GM18499 (cell line): ENCODE measurements around the gene MAN1B1.

Source experiments
- ATAC-seq: cut with Tn5 transposase; IDR thresholded peaks from one replicate; pipeline ENCODE4 v1.9.1; 2021; ENCODE audit warnings: moderate number of reproducible peaks; ENCODE audit not compliant: insufficient read depth, unreplicated experiment

Gene MAN1B1

GRCh38 chr9:137082925-137083290 is 3.9 kb upstream of the MAN1B1 start:
- no peak for ATAC-seq

GRCh38 chr9:137083394-137084004 is 3.3 kb upstream of the MAN1B1 start:
- ATAC-seq, result no peak

- ATAC-seq, result no peak
These were observed 2.3 kb upstream of the MAN1B1 start for GRCh38 chr9:137084526-137084925.

GRCh38 chr9:137085920-137086530 is 760 bp upstream of the MAN1B1 start:
- ATAC-seq, result peak; percentile 2

GRCh38 chr9:137087409-137087925 is 682 bp downstream of the MAN1B1 start:
- ATAC-seq, result no peak

GRCh38 chr9:137088121-137088520 is 1.3 kb downstream of the MAN1B1 start:
- no peak for ATAC-seq

GRCh38 chr9:137089232-137089947 is 2.6 kb downstream of the MAN1B1 start:
- ATAC-seq, result no peak

GRCh38 chr9:137095664-137096517 is 9.1 kb downstream of the MAN1B1 start:
- ATAC-seq, result peak; percentile 50

GRCh38 chr9:137096785-137097546 is 10.2 kb downstream of the MAN1B1 start:
- ATAC-seq, result no peak

GRCh38 chr9:137097761-137098462 is 11.1 kb downstream of the MAN1B1 start:
- no peak for ATAC-seq

GRCh38 chr9:137099231-137099630 is 12.4 kb downstream of the MAN1B1 start:
- ATAC-seq, result no peak

GRCh38 chr9:137103206-137103999 is 16.6 kb downstream of the MAN1B1 start:
- no peak for ATAC-seq

GRCh38 chr9:137105814-137106661 is 19.3 kb downstream of the MAN1B1 start:
- ATAC-seq, result no peak

GRCh38 chr9:137106662-137107250 is 20.0 kb downstream of the MAN1B1 start:
- no peak for ATAC-seq

- no peak for ATAC-seq
These were observed 20.6 kb downstream of the MAN1B1 start for GRCh38 chr9:137107312-137107921.

GRCh38 chr9:137107982-137108381 is 21.2 kb downstream of the MAN1B1 start:
- no peak for ATAC-seq
